GM12878 (cell line): Measurements from ENCODE around the gene EFNA4. TPM values are rescaled to one million over a fixed set of nuclear protein-coding genes. Genes with fewer than 3 reads are reported as not detected.

Source experiments
- ATAC-seq: fragments of 200-7000 bp; cut with Tn5 transposase; 3 replicates; pipeline ENCODE4 v1.9.1; 2020; ENCODE audit warnings: mild to moderate bottlenecking, moderate library complexity
- BruUV-seq: library from RNA; stranded (reverse); fragments of 400-500 nt; replicated peaks from 2 replicates; lab custom pipeline; 2021; lab: Mats Ljungman, UMichigan
- CTCF ChIA-PET: fragments of 300-600 bp; sonication (Branson Sonifier 250); formaldehyde crosslinking; extraction: SDS; loops from one replicate; lab custom pipeline; 2021; ENCODE audit warnings: inconsistent platforms; lab: Yijun Ruan, JAX
- POLR2A ChIA-PET: fragments of 350-600 bp; formaldehyde crosslinking; extraction: SDS; loops from one replicate; lab custom pipeline; 2021; ENCODE audit warnings: inconsistent platforms; lab: Charles Lee
- RAD21 ChIA-PET: fragments of 300-600 bp; sonication (Branson Sonifier 250); formaldehyde crosslinking; loops from one replicate; lab custom pipeline; 2023; ENCODE audit warnings: antibody characterized with exemption; ENCODE audit not compliant: unreplicated experiment; lab: Charles Lee
- SMC1A ChIA-PET: fragments of 300-600 bp; sonication (Branson Sonifier 250); formaldehyde crosslinking; loops from one replicate; lab custom pipeline; 2023; ENCODE audit not compliant: unreplicated experiment, uncharacterized antibody; lab: Charles Lee
- DNase-seq: peaks from one replicate; pipeline ENCODE4 v3.0.0-alpha.2; 2011; ENCODE audit warnings: low read depth, low spot score
- FAIRE-seq: peaks from 3 replicates; lab custom pipeline; 2011; peaks lifted over from hg19 to GRCh38; lab: Jason Lieb, UNC
- H2AFZ ChIP-seq: 2 replicates; pipeline ENCODE4 v1.6.0; 2011; ENCODE audit warnings: low read depth, low read length, control low read depth; ENCODE audit not compliant: control insufficient read depth
- H3K27ac ChIP-seq: 2 replicates; pipeline ENCODE4 v1.5.1; 2011; ENCODE audit warnings: control low read depth; ENCODE audit not compliant: control insufficient read depth, insufficient read depth
- H3K27me3 ChIP-seq, 2 experiments: replicated peaks in 1 of 2; 2 replicates each; pipeline versions ENCODE4 v1.6.0 to v1.6.1; 2011; ENCODE audit warnings: low read length in 1 of 2; ENCODE audit not compliant: control insufficient read depth in 2 of 2, insufficient read depth in 2 of 2
- H3K36me3 ChIP-seq, 2 experiments: 2 replicates each; pipeline ENCODE4 v1.5.1; 2011; ENCODE audit warnings: low read length in 1 of 2; ENCODE audit not compliant: control insufficient read depth in 2 of 2, insufficient read depth in 2 of 2
- H3K4me1 ChIP-seq: 2 replicates; pipeline ENCODE4 v1.6.1; 2011; ENCODE audit warnings: mild to moderate bottlenecking, low read length, moderate library complexity, mixed read lengths; ENCODE audit not compliant: control insufficient read depth, insufficient read depth
- H3K4me2 ChIP-seq: 2 replicates; pipeline ENCODE4 v1.6.0; 2011; ENCODE audit warnings: control low read depth; ENCODE audit not compliant: control insufficient read depth, insufficient read depth
- H3K4me3 ChIP-seq: fragments of 200-600 bp; sonication (generic); 2 replicates; pipeline ENCODE4 v1.5.1; 2016
- H3K79me2 ChIP-seq: 2 replicates; pipeline ENCODE4 v1.6.0; 2011; ENCODE audit warnings: low read length; ENCODE audit not compliant: control insufficient read depth, insufficient read depth
- H3K9ac ChIP-seq: 2 replicates; pipeline ENCODE4 v1.8.0; 2011; ENCODE audit warnings: low read length, control low read depth, mixed read lengths; ENCODE audit not compliant: control insufficient read depth, insufficient read depth
- H3K9me3 ChIP-seq: replicated peaks from 3 replicates; pipeline ENCODE4 v1.5.1; 2011; ENCODE audit warnings: mild to moderate bottlenecking, low read length; ENCODE audit not compliant: control insufficient read depth, insufficient read depth
- H4K20me1 ChIP-seq: 2 replicates; pipeline ENCODE4 v1.6.0; 2011; ENCODE audit not compliant: control insufficient read depth, insufficient read depth
- ATF7 ChIP-seq: fragments of 450-650 bp; IDR thresholded peaks from 2 replicates; pipeline ENCODE4 v1.6.1; 2016; ENCODE audit warnings: low read depth, mild to moderate bottlenecking
- BACH1 ChIP-seq: fragments of 450-650 bp; IDR thresholded peaks from 2 replicates; pipeline ENCODE4 v1.6.1; 2017; ENCODE audit warnings: mild to moderate bottlenecking, borderline replicate concordance
- BCL3 ChIP-seq: IDR thresholded peaks from 2 replicates; pipeline ENCODE4 v1.6.1; 2011; ENCODE audit warnings: borderline replicate concordance, low read depth, mild to moderate bottlenecking, moderate library complexity, low read length; ENCODE audit not compliant: insufficient read depth, poor library complexity, severe bottlenecking
- CBX3 ChIP-seq: fragments of 200-600 bp; sonication (generic); IDR thresholded peaks from 2 replicates; pipeline ENCODE4 v1.6.1; 2016; ENCODE audit warnings: low read depth, borderline replicate concordance
- CHD1 ChIP-seq: IDR thresholded peaks from 2 replicates; pipeline ENCODE4 v1.6.1; 2012; ENCODE audit warnings: low read depth, low read length, improper control_type of control experiment
- CHD4 ChIP-seq: fragments of 200-600 bp; sonication (generic); IDR thresholded peaks from 2 replicates; pipeline ENCODE4 v1.6.1; 2016; ENCODE audit warnings: mild to moderate bottlenecking
- DPF2 ChIP-seq: fragments of 450-650 bp; IDR thresholded peaks from 2 replicates; pipeline ENCODE4 v1.6.1; 2017; ENCODE audit warnings: mild to moderate bottlenecking
- LARP7 ChIP-seq: fragments of 450-650 bp; IDR thresholded peaks from 2 replicates; pipeline ENCODE4 v1.6.1; 2017; ENCODE audit warnings: mild to moderate bottlenecking
- MEF2A ChIP-seq: IDR thresholded peaks from 2 replicates; pipeline ENCODE4 v1.6.1; 2011; ENCODE audit warnings: low read depth, mild to moderate bottlenecking, low read length, moderate library complexity; ENCODE audit not compliant: insufficient read depth
- MLLT1 ChIP-seq: fragments of 450-650 bp; IDR thresholded peaks from 2 replicates; pipeline ENCODE4 v1.6.1; 2016; ENCODE audit warnings: mild to moderate bottlenecking
- NFYB ChIP-seq: IDR thresholded peaks from 2 replicates; pipeline ENCODE4 v1.6.1; 2011; ENCODE audit warnings: low read depth, mild to moderate bottlenecking, low read length, improper control_type of control experiment, moderate library complexity; ENCODE audit not compliant: insufficient read depth
- NR2C1 ChIP-seq: fragments of 450-650 bp; IDR thresholded peaks from 2 replicates; pipeline ENCODE4 v1.6.1; 2017; ENCODE audit warnings: antibody characterized with exemption, mild to moderate bottlenecking, moderate library complexity
- POLR2AphosphoS2 ChIP-seq: IDR thresholded peaks from 2 replicates; pipeline ENCODE4 v1.6.1; 2011; ENCODE audit warnings: low read depth, mild to moderate bottlenecking, low read length, improper control_type of control experiment, moderate library complexity
- POLR2AphosphoS5 ChIP-seq: IDR thresholded peaks from 2 replicates; pipeline ENCODE4 v1.6.1; 2011; ENCODE audit warnings: mild to moderate bottlenecking, low read length, inconsistent platforms
- RCOR1 ChIP-seq: conservative IDR thresholded peaks from 2 replicates; pipeline ENCODE4 v1.6.1; 2012; ENCODE audit warnings: low read depth, low read length, improper control_type of control experiment
- SIX5 ChIP-seq: IDR thresholded peaks from 2 replicates; pipeline ENCODE4 v1.6.1; 2011; ENCODE audit warnings: mild to moderate bottlenecking, low read depth, low read length, moderate library complexity; ENCODE audit not compliant: severe bottlenecking
- SMC3 ChIP-seq: IDR thresholded peaks from 2 replicates; pipeline ENCODE4 v1.6.1; 2011; ENCODE audit warnings: low read length, improper control_type of control experiment, borderline replicate concordance
- TAF1 ChIP-seq: IDR thresholded peaks from 2 replicates; pipeline ENCODE4 v1.6.1; 2011; ENCODE audit warnings: mild to moderate bottlenecking, low read depth, low read length, borderline replicate concordance
- TARDBP ChIP-seq: IDR thresholded peaks from 2 replicates; pipeline ENCODE4 v1.6.1; 2016; ENCODE audit warnings: borderline replicate concordance
- TCF12 ChIP-seq: IDR thresholded peaks from 2 replicates; pipeline ENCODE4 v1.6.1; 2011; ENCODE audit warnings: low read depth, mild to moderate bottlenecking, low read length
- WRNIP1 ChIP-seq: IDR thresholded peaks from 2 replicates; pipeline ENCODE4 v1.6.1; 2011; ENCODE audit warnings: low read depth, low read length, improper control_type of control experiment, borderline replicate concordance
- YY1 ChIP-seq: IDR thresholded peaks from 2 replicates; pipeline ENCODE4 v1.6.1; 2011; ENCODE audit warnings: low read depth, mild to moderate bottlenecking, low read length
- ZZZ3 ChIP-seq: IDR thresholded peaks from 2 replicates; pipeline ENCODE4 v1.6.1; 2011; ENCODE audit warnings: low read depth; ENCODE audit not compliant: control insufficient read depth, insufficient read length
- WGBS: methylation state at CpG from one replicate; pipeline ENCODE4 v1.1.6; 2016; ENCODE audit warnings: low lambda C conversion rate; ENCODE audit not compliant: insufficient replicate concordance, insufficient coverage; ENCODE audit errors: missing lambda C conversion rate; 5-methylcytosine and 5-hydroxymethylcytosine counted together
- in situ Hi-C: fragments of 300-500 bp; cut with MboI; formaldehyde crosslinking; loops from 9 replicates; pipeline ENCODE4 v1.14.3; 2018; ENCODE audit warnings: mixed read lengths
- intact Hi-C: fragments of 100-400 bp; cut with micrococcal nuclease; formaldehyde crosslinking; loops from one replicate; pipeline ENCODE4 v1.14.2; 2022; ENCODE audit not compliant: unreplicated experiment
- polyA plus RNA-seq, 11 experiments: library from polyadenylated mRNA; depleted of rRNA in 4 of 11; unstranded in 6 of 11; stranded (reverse) in 5 of 11; fragments of >200 nt; fragmentation: Nextera tagmentation in 4 of 11; fragmentation: Illumina TruSeq in 1 of 11; extraction: Ambion mirVana in 4 of 11; extraction: Trizol in 1 of 11; gene quantifications; 1 replicate in 1 of 11; 2 replicates in 10 of 11; pipeline versions ENCODE4 v1.2.1 to v1.2.3, GENCODE V29; 2011 to 2016; ENCODE audit warnings: inconsistent platforms in 2 of 11, missing spikeins in 2 of 11, low read depth in 1 of 11
- total RNA-seq, 4 experiments: library from RNA; depleted of rRNA in 3 of 4; stranded (reverse); fragments of >200 nt in 3 of 4; fragmentation: Illumina TruSeq in 1 of 4; extraction: Trizol in 1 of 4; gene quantifications; 2 replicates each; pipeline versions ENCODE4 v1.2.1 to v1.2.3, GENCODE V29; 2013 to 2021

The EFNA4 gene
- total and polyA plus RNA-seq, 10 of the 15 experiments (the other 5 are each of a cell fraction or from before 2014, with no cell fraction given), result 0.52 to 14.1 (median 4.8) TPM

- peak within 1 kb of the TSS; percentile 91 for H3K4me3 ChIP-seq
- TF ChIP-seq BACH1 (peak; percentile 23; the same call in 1 of the 2 replicates), CBX3 (no peak), CHD4 (no peak), NR2C1 (no peak), SIX5 (no peak), YY1 (0 out of 2 replicates have a peak, but pooled peaks have one; percentile 36), MEF2A (no peak), TCF12 (0 out of 2 replicates have a peak, but pooled peaks have one; percentile 6), MLLT1 (no peak), SMC3 (peak; percentile 51; the same call in 1 of the 2 replicates), CHD1 (no peak), POLR2AphosphoS5 (no peak), TAF1 (no peak), DPF2 (0 out of 2 replicates have a peak, but pooled peaks have one; percentile 51), NFYB (no peak), BCL3 (no peak), POLR2AphosphoS2 (no peak), RCOR1 (no peak), TARDBP (0 out of 2 replicates have a peak, but pooled peaks have one; percentile 14), LARP7 (peak; percentile 95), WRNIP1 (no peak), ATF7 (no peak), ZZZ3 (no peak)
Observed at GRCh38 chr1:155050560-155051341, 12.8 kb upstream of the EFNA4 start, which contains the start of gene ADAM15. TSS of gene ADAM15 (plus strand) at chr1:155051316. CDS start at chr1:155051387, 71 bp downstream.

More at GRCh38 chr1:155050560-155051341, 12.8 kb upstream of the EFNA4 start, which contains the start of gene ADAM15:
- ChIA-PET RAD21 (interaction anchor here (0.5 to 2.7 kb wide), 15 partner anchors 9 to 1371 kb away, joined by 3 to 16 read pairs (median 4); partner anchors contain the start of genes PBXIP1 and PYGO2), SMC1A (interaction anchor here (0.8 to 2.4 kb wide), 4 partner anchors 9 to 107 kb away, joined by 3 to 12 read pairs (median 4); no protein-coding TSS in a partner anchor), CTCF (interaction anchor here (0.6 to 3.7 kb wide), 23 partner anchors 9 to 491 kb away, joined by 3 to 27 read pairs (median 4); partner anchors contain the start of genes EFNA3, PBXIP1, PMVK and PYGO2), POLR2A (interaction anchor here (0.7 to 1.7 kb wide), 4 partner anchors 34 to 110 kb away, joined by 3 to 4 read pairs (median 4); no protein-coding TSS in a partner anchor)
- no peaks in the 10 kb centered on the region for H3K9me3 ChIP-seq
- intact Hi-C loops (no loop called here), in situ Hi-C loops (no loop called here)
- peak within 1 kb of the TSS; percentile 92 for H2AFZ ChIP-seq
- BruUV-seq, result no TSS peak
- H3K4me1 ChIP-seq, result peaks cover 13% of the 10 kb centered on the region
- FAIRE-seq, result peak; percentile 83
- H3K9ac ChIP-seq, result peak within 1 kb of the TSS; percentile 65
- DNase-seq, result no peak
- peak within 1 kb of the TSS; percentile 96 for H3K4me2 ChIP-seq
- H4K20me1 ChIP-seq, result no peaks in the 10 kb centered on the region
- 1% methylated on average over 83 of the region's 99 CpGs for WGBS
- H3K36me3 ChIP-seq, result no peaks in the 10 kb centered on the region
- no peaks in the 10 kb centered on the region for H3K27me3 ChIP-seq
- peak within 1 kb of the TSS; percentile 15; the same call in 1 of the 2 replicates for H3K27ac ChIP-seq
- ATAC-seq, result peak; percentile 89
- no peaks in the 10 kb centered on the region; the same call in 1 of the 2 replicates for H3K79me2 ChIP-seq
